HG02642 (cell line): Measurements from ENCODE around the gene AKNAD1.

Experiments used
- ATAC-seq: cut with Tn5 transposase; IDR thresholded peaks from one replicate; pipeline ENCODE4 v1.9.1; 2021; ENCODE audit warnings: mild to moderate bottlenecking; ENCODE audit not compliant: unreplicated experiment, poor library complexity

The AKNAD1 gene

GRCh38 chr1:108831225-108831624 is 25.7 kb downstream of the AKNAD1 start:
- no peak for ATAC-seq

- no peak for ATAC-seq
These were observed 26.5 kb downstream of the AKNAD1 start for GRCh38 chr1:108830119-108831008.

- ATAC-seq, result no peak
These were observed 27.4 kb downstream of the AKNAD1 start for GRCh38 chr1:108829498-108829916.

GRCh38 chr1:108828074-108828961 is 28.6 kb downstream of the AKNAD1 start:
- ATAC-seq, result peak; percentile 52

GRCh38 chr1:108826081-108826635 is 30.7 kb downstream of the AKNAD1 start:
- ATAC-seq, result no peak

GRCh38 chr1:108824051-108824450 is 32.8 kb downstream of the AKNAD1 start:
- no peak for ATAC-seq

GRCh38 chr1:108823632-108824031 is 33.3 kb downstream of the AKNAD1 start:
- ATAC-seq, result no peak

GRCh38 chr1:108819878-108820277 is 37.0 kb downstream of the AKNAD1 start:
- no peak for ATAC-seq

GRCh38 chr1:108817811-108818210 is 39.1 kb downstream of the AKNAD1 start:
- no peak for ATAC-seq

GRCh38 chr1:108817016-108817415 is 39.9 kb downstream of the AKNAD1 start:
- ATAC-seq, result no peak

GRCh38 chr1:108816049-108816893 is 40.6 kb downstream of the AKNAD1 start:
- ATAC-seq, result no peak

- ATAC-seq, result no peak
These were observed 41.3 kb downstream of the AKNAD1 start for GRCh38 chr1:108815566-108815965.

- ATAC-seq, result no peak
These were observed 42.4 kb downstream of the AKNAD1 start for GRCh38 chr1:108814343-108815125.

- ATAC-seq, result no peak
These were observed 43.6 kb downstream of the AKNAD1 start for GRCh38 chr1:108813326-108813725.

- ATAC-seq, result no peak
These were observed 45.3 kb downstream of the AKNAD1 start for GRCh38 chr1:108811611-108812010.

- ATAC-seq, result no peak
These were observed 48.5 kb downstream of the AKNAD1 start for GRCh38 chr1:108808438-108808837.

- ATAC-seq, result no peak
These were observed 53.3 kb downstream of the AKNAD1 start for GRCh38 chr1:108803548-108803947.

- no peak for ATAC-seq
These were observed 55.8 kb downstream of the AKNAD1 start for GRCh38 chr1:108801101-108801500.

- no peak for ATAC-seq
These were observed 57.9 kb downstream of the AKNAD1 start for GRCh38 chr1:108799001-108799400.
